Suprapubic skin (tissue), 4 donors: ENCODE data around the gene PHF20.

Source experiments
- EP300 ChIP-seq: sonication (generic); formaldehyde crosslinking; IDR thresholded peaks from one replicate; pipeline ENCODE4 v1.6.1; 2017; ENCODE audit warnings: antibody characterized with exemption
- POLR2A ChIP-seq, 2 donors: fragments of 450-650 bp; IDR thresholded peaks; one replicate each; pipeline ENCODE4 v1.6.1; 2017; ENCODE audit warnings: antibody characterized with exemption in 2 of 2, mild to moderate bottlenecking in 2 of 2, moderate library complexity in 2 of 2
- POLR2AphosphoS5 ChIP-seq, 3 donors: sonication (generic); formaldehyde crosslinking; IDR thresholded peaks; one replicate each; pipeline ENCODE4 v1.6.1; 2017; ENCODE audit warnings: antibody characterized with exemption in 3 of 3
- TF ChIP-seq, protein P1 (sequence below), 2 donors: fragments of 200-600 bp in 1 of 2; fragments of 450-650 bp in 1 of 2; sonication (generic) in 1 of 2; IDR thresholded peaks; one replicate each; pipeline ENCODE4 v1.5.1; 2016 to 2019; ENCODE audit warnings: antibody characterized with exemption in 2 of 2, mild to moderate bottlenecking in 1 of 2, moderate library complexity in 1 of 2

GRCh38 chr20:35903843-35904242 is 132.0 kb downstream of the PHF20 start:
- TF ChIP-seq, protein P1, sequence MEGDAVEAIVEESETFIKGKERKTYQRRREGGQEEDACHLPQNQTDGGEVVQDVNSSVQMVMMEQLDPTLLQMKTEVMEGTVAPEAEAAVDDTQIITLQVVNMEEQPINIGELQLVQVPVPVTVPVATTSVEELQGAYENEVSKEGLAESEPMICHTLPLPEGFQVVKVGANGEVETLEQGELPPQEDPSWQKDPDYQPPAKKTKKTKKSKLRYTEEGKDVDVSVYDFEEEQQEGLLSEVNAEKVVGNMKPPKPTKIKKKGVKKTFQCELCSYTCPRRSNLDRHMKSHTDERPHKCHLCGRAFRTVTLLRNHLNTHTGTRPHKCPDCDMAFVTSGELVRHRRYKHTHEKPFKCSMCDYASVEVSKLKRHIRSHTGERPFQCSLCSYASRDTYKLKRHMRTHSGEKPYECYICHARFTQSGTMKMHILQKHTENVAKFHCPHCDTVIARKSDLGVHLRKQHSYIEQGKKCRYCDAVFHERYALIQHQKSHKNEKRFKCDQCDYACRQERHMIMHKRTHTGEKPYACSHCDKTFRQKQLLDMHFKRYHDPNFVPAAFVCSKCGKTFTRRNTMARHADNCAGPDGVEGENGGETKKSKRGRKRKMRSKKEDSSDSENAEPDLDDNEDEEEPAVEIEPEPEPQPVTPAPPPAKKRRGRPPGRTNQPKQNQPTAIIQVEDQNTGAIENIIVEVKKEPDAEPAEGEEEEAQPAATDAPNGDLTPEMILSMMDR (IDR thresholded peaks at IDR 0.05), result no peak
- TF ChIP-seq POLR2A (IDR thresholded peaks at IDR 0.05), result no peak
- no peak for TF ChIP-seq POLR2AphosphoS5 (IDR thresholded peaks at IDR 0.05)
- no peak for TF ChIP-seq EP300
